ENCODE data around the gene PLD4. TPM values are rescaled to one million over a fixed set of nuclear protein-coding genes. Genes with fewer than 3 reads are reported as not detected.
"Not testable (repeated sequence)": the region's sequence is repeated elsewhere in the genome, so short reads cannot be mapped to it uniquely, and the experiment has no call there.

Gene PLD4
- total and polyA plus RNA-seq, 2 experiments from 2014 or later: not detected

DNA sequence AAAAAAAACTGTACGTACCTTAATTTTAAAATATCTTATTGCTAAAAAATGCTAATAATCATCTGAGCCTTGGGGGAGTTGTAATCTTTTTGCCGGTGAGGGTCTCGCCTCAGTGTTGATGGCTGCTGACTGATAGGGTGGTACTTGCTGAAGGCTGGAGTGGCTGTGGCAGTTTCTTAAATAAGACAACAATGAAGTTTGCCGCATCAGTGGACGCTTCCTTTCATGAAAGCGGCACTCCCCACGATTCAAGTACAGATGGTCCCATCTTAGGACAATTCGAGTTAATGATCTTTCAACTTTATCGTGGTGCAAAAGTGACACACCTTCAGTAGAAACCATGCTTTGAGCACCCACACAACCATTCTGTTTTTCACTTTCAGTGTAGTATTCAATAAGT lies 7.6 kb upstream of the PLD4 start (continued):
- TF ChIP-seq, protein P1, sequence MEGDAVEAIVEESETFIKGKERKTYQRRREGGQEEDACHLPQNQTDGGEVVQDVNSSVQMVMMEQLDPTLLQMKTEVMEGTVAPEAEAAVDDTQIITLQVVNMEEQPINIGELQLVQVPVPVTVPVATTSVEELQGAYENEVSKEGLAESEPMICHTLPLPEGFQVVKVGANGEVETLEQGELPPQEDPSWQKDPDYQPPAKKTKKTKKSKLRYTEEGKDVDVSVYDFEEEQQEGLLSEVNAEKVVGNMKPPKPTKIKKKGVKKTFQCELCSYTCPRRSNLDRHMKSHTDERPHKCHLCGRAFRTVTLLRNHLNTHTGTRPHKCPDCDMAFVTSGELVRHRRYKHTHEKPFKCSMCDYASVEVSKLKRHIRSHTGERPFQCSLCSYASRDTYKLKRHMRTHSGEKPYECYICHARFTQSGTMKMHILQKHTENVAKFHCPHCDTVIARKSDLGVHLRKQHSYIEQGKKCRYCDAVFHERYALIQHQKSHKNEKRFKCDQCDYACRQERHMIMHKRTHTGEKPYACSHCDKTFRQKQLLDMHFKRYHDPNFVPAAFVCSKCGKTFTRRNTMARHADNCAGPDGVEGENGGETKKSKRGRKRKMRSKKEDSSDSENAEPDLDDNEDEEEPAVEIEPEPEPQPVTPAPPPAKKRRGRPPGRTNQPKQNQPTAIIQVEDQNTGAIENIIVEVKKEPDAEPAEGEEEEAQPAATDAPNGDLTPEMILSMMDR (conservative IDR thresholded peaks at IDR 0.05; ENCODE audit: low read depth in 2 of 2): no peak
- no peak for TF ChIP-seq JUNB (IDR thresholded peaks at IDR 0.05; ENCODE audit: unreplicated experiment)
- no peak for TF ChIP-seq EZH2phosphoT487 (IDR thresholded peaks at IDR 0.05; ENCODE audit: unreplicated experiment)

DNA sequence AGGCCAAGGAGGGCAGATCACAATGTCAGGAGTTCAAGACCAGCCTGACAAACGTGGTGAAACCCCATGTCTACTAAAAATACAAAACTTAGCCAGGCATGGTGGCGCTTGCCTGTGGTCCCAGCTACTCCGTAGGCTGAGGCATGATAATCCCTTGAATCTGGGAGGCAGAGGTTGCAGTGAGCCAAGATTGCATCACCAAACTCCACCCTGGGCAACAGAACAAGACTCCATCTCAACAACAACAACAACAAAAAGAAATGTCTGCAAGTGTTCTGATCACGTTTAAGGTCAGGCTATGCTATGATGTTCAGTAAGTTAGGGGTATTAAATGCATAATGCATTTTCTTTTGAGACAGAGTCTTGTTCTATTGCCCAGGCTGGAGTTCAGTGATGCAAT lies 6.7 kb upstream of the PLD4 start:
- H3K36me3 Mint-ChIP-seq (ENCODE audit: low read depth): no peaks in the 10 kb centered on the region

DNA sequence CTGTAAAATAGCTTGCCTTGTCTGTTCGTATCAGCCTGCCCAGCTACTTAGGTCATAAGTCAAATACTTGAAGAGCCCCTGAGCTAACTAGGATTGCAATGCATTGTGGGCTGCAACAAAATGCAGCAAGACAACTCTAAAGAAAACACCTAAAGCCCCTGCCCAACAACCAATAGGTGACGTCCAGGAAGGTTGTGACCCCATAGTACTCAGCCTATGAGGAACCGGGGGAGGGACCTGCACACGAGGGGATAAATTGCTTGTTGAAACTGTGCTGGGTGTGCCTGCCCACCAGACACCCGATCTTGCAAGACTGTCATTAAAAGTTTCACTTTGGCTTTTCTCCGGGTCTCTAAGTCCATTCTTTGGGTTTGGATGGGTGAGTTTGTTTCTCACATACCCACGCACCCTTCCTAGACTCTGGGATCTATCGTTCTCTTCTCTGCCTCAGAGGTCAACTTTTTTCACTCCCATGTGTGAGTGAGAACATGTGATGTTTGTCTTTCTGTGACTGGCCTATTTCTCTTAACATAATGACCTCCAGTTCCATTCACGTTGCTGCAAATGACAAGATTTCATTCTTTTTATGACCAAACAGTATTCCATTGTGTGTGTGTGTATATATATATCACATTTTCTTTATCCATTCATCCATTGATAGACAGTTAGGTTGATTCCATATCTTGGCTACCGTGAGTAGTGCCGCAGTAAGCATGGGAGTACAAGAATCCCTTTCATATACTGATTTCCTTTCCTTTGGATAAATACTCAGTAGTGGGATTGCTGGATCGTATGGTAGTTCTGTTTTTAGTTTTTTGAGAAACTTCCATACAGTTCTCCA lies 5.3 kb upstream of the PLD4 start:
- H2AFZ ChIP-seq; H3K27ac Mint-ChIP-seq; H3K9me2 ChIP-seq (ENCODE audit: insufficient read depth); DNase-seq (ENCODE audit: low spot score); H3K4me1 ChIP-seq (ENCODE audit: insufficient read depth); H3K79me2 ChIP-seq (replicated peaks; ENCODE audit: insufficient read depth); H4K20me1 ChIP-seq (replicated peaks; ENCODE audit: insufficient read depth); H3K36me3 Mint-ChIP-seq (ENCODE audit: low read depth); H3K4me1 Mint-ChIP-seq; H3K4me3 ChIP-seq; ATAC-seq; H3K27me3 ChIP-seq (ENCODE audit: insufficient read depth); H3K4me2 ChIP-seq; H3K27ac ChIP-seq (ENCODE audit: low read depth); H3K36me3 ChIP-seq (ENCODE audit: insufficient read depth); H3K27me3 Mint-ChIP-seq (ENCODE audit: insufficient read depth, low read depth, poor library complexity); H3K9me3 Mint-ChIP-seq; H3F3A ChIP-seq (replicated peaks; ENCODE audit: low read depth): not testable (repeated sequence)
- peak overlapping the region; percentile 11; the same call in 1 of the 3 replicates for H3K4me3 Mint-ChIP-seq

More for the DNA sequence above, 6.7 kb upstream of the PLD4 start:
- Mint-ChIP-seq H3K9me3 (no peaks in the 10 kb centered on the region), H3K4me3 (no peak overlapping the region), H3K4me1 (peaks cover 3% of the 10 kb centered on the region), H3K27ac (no peak overlapping the region), H3K27me3 (ENCODE audit: insufficient read depth, low read depth, poor library complexity) (peaks cover 7% of the 10 kb centered on the region)
- no peaks in the 10 kb centered on the region for H4K20me1 ChIP-seq (replicated peaks; ENCODE audit: insufficient read depth)
- no peaks in the 10 kb centered on the region for H3K36me3 ChIP-seq (ENCODE audit: insufficient read depth)
- no peak for ATAC-seq
- no peak overlapping the region for H3K4me3 ChIP-seq
- H3K4me1 ChIP-seq (ENCODE audit: insufficient read depth): no peaks in the 10 kb centered on the region
- no peaks in the 10 kb centered on the region for H3K27me3 ChIP-seq (ENCODE audit: insufficient read depth)
- H3K9me2 ChIP-seq (ENCODE audit: insufficient read depth): no peaks in the 10 kb centered on the region
- H3K79me2 ChIP-seq (replicated peaks; ENCODE audit: insufficient read depth): no peaks in the 10 kb centered on the region
- H3F3A ChIP-seq (replicated peaks; ENCODE audit: low read depth): no peaks in the 10 kb centered on the region
- DNase-seq (ENCODE audit: low spot score): no peak
- H3K4me2 ChIP-seq: no peak overlapping the region
- no peak overlapping the region for H3K27ac ChIP-seq (ENCODE audit: low read depth)
- TF ChIP-seq, protein P2, sequence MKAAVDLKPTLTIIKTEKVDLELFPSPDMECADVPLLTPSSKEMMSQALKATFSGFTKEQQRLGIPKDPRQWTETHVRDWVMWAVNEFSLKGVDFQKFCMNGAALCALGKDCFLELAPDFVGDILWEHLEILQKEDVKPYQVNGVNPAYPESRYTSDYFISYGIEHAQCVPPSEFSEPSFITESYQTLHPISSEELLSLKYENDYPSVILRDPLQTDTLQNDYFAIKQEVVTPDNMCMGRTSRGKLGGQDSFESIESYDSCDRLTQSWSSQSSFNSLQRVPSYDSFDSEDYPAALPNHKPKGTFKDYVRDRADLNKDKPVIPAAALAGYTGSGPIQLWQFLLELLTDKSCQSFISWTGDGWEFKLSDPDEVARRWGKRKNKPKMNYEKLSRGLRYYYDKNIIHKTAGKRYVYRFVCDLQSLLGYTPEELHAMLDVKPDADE (IDR thresholded peaks at IDR 0.05): no peak
- no peak for TF ChIP-seq ZNF114 (CRISPR knock-in tag; IDR thresholded peaks at IDR 0.05)
- H2AFZ ChIP-seq: no peak overlapping the region
